ENCODE data around the gene SLC35C1.

GRCh38 chr11:45812581-45813548 lies 7.9 kb downstream of the SLC35C1 start:
- TF ChIP-seq EZH2phosphoT487 (IDR thresholded peaks at IDR 0.05; ENCODE audit: borderline replicate concordance) (no peak), CTCF (conservative IDR thresholded peaks at IDR 0.05; ENCODE audit: low read length) (no peak)

All from Loucy (cell line).